GM18858 (cell line): ENCODE data around the gene MMP20.

Source experiments
- ATAC-seq: cut with Tn5 transposase; IDR thresholded peaks from one replicate; pipeline ENCODE4 v1.9.1; 2021; ENCODE audit not compliant: unreplicated experiment

The MMP20 gene

GRCh38 chr11:102596578-102596977 is 28.6 kb downstream of the MMP20 start:
- no peak for ATAC-seq

GRCh38 chr11:102592634-102593581 is 32.2 kb downstream of the MMP20 start:
- no peak for ATAC-seq

GRCh38 chr11:102592131-102592530 is 33.0 kb downstream of the MMP20 start:
- ATAC-seq = no peak

GRCh38 chr11:102591160-102591718 is 33.9 kb downstream of the MMP20 start:
- ATAC-seq = no peak

- no peak for ATAC-seq
Measured at GRCh38 chr11:102590276-102591049, 34.7 kb downstream of the MMP20 start.

- peak; percentile 80 for ATAC-seq
Measured at GRCh38 chr11:102589047-102589459, 36.1 kb downstream of the MMP20 start.

GRCh38 chr11:102587722-102588121 is 37.4 kb downstream of the MMP20 start:
- no peak for ATAC-seq

GRCh38 chr11:102583141-102583873 is 41.8 kb downstream of the MMP20 start:
- no peak for ATAC-seq

- ATAC-seq = no peak
Measured at GRCh38 chr11:102582140-102582539, 43.0 kb downstream of the MMP20 start.

- no peak for ATAC-seq
Measured at GRCh38 chr11:102581066-102581465, 44.1 kb downstream of the MMP20 start.

- peak; percentile 32 for ATAC-seq
Measured at GRCh38 chr11:102580185-102580951, 44.8 kb downstream of the MMP20 start.

- no peak for ATAC-seq
Measured at GRCh38 chr11:102577723-102578122, 47.4 kb downstream of the MMP20 start.

- peak; percentile 60 for ATAC-seq
Measured at GRCh38 chr11:102577182-102577581, 48.0 kb downstream of the MMP20 start.

- ATAC-seq = no peak
Measured at GRCh38 chr11:102576350-102576749, 48.8 kb downstream of the MMP20 start.

GRCh38 chr11:102575012-102575411 is 50.1 kb downstream of the MMP20 start:
- ATAC-seq = no peak

- no peak for ATAC-seq
Measured at GRCh38 chr11:102573851-102574250, 51.3 kb downstream of the MMP20 start.

GRCh38 chr11:102572554-102573220 is 52.4 kb downstream of the MMP20 start:
- no peak for ATAC-seq

- ATAC-seq = no peak
Measured at GRCh38 chr11:102568851-102569250, 56.3 kb downstream of the MMP20 start.

- ATAC-seq = no peak
Measured at GRCh38 chr11:102566112-102566511, 59.0 kb downstream of the MMP20 start.

- peak; percentile 66 for ATAC-seq
Measured at GRCh38 chr11:102564110-102564509, 61.0 kb downstream of the MMP20 start.
